ENCODE measurements around the gene RAD51AP1.

DNA sequence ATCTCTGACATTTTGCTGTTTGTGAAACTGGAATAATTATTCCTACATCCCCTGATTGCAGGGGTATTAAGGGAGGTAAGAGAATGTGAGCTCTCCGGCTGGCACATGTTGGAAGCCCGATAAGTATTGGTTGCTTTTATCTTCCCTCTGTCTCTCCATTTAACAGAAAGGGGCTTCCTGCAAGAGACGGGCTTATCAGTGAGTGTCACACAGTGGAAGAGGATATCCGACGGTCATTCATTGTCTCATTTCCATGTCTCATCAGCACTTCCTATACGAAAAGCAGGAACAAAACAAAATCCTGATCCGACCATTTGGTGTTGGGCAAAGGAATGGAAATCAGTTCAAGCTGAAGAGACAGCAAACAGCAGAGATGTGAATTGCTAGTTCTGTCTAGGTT lies 34.0 kb downstream of the RAD51AP1 start:
- no peak for TF ChIP-seq POLR2A (IDR thresholded peaks at IDR 0.05; ENCODE audit: low read depth, low read length)
- TF ChIP-seq, protein P1, sequence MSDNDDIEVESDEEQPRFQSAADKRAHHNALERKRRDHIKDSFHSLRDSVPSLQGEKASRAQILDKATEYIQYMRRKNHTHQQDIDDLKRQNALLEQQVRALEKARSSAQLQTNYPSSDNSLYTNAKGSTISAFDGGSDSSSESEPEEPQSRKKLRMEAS (IDR thresholded peaks at IDR 0.05; ENCODE audit: insufficient read depth, insufficient read length): no peak

Data from endothelial cell of umbilical vein (primary cell).